Activated naive CD4-positive, alpha-beta T cell treated with anti-CD3 and anti-CD28 coated beads, Interleukin-2, amount 50 U/mL, for 72 hours (primary cell): ENCODE measurements around the gene SLC1A2. TPM values are rescaled to one million over a fixed set of nuclear protein-coding genes. Genes with fewer than 3 reads are reported as not detected.

Experiments
- ATAC-seq, 2 donors: fragments of 150-1000 bp; cut with Tn5 transposase; 2 replicates each; pipeline ENCODE4 v1.10.0; 2021; ENCODE audit warnings: mild to moderate bottlenecking in 2 of 2, moderate library complexity in 2 of 2
- DNase-seq, 2 donors: peaks; one replicate each; pipeline ENCODE4 v3.0.0; 2021 to 2022; ENCODE audit warnings: low spot score in 2 of 2
- H3K27ac Mint-ChIP-seq, 2 donors: one replicate each; pipeline ENCODE4 v1.8.0; 2022; ENCODE audit warnings: mild to moderate bottlenecking in 2 of 2, mixed read lengths in 2 of 2
- H3K36me3 Mint-ChIP-seq, 2 donors: one replicate each; pipeline ENCODE4 v1.8.0; 2022; ENCODE audit warnings: mixed read lengths in 2 of 2
- H3K9me3 Mint-ChIP-seq, 2 donors: one replicate each; pipeline ENCODE4 v1.8.0; 2022; ENCODE audit warnings: mixed read lengths in 2 of 2
- total RNA-seq, 2 donors: library from RNA; stranded (reverse); gene quantifications; one replicate each; pipeline ENCODE4 v1.2.3, GENCODE V29; 2022

The SLC1A2 gene
- total RNA-seq, 2 donors from 2014 or later: 0.14 TPM; not detected in 1

DNA sequence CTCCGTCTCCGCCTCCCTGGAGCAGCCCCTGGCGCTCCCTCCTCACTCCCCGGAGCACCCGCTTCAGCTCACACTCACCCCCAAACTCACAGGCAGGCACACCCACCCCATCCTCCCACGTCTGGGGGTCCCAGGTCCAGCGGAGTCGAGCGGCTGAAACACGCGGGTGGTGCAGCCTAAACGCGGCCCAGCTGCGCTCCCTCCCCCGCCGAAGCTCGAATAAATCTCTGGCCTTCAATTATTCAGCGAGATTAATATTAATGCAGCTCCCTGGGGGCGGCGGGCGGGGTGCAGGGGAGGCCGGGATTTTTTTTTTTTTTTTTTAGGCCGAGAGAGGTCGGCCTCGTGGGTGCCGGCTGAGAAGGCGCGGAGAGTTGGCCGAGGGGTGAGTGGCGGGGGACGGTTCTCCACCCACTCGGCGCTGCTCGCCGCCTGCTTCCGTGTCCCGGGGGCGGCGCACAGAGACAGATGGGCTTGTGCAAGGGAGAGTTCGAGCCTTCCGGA is 524 bp upstream of the SLC1A2 start:
- DNase-seq (no peak), ATAC-seq (no peak)
- H3K27ac Mint-ChIP-seq: no peak overlapping the region
- no peaks in the 10 kb centered on the region for H3K9me3 Mint-ChIP-seq
- H3K36me3 Mint-ChIP-seq: peaks cover 4 to 6% of the 10 kb centered on the region in 2 donors

DNA sequence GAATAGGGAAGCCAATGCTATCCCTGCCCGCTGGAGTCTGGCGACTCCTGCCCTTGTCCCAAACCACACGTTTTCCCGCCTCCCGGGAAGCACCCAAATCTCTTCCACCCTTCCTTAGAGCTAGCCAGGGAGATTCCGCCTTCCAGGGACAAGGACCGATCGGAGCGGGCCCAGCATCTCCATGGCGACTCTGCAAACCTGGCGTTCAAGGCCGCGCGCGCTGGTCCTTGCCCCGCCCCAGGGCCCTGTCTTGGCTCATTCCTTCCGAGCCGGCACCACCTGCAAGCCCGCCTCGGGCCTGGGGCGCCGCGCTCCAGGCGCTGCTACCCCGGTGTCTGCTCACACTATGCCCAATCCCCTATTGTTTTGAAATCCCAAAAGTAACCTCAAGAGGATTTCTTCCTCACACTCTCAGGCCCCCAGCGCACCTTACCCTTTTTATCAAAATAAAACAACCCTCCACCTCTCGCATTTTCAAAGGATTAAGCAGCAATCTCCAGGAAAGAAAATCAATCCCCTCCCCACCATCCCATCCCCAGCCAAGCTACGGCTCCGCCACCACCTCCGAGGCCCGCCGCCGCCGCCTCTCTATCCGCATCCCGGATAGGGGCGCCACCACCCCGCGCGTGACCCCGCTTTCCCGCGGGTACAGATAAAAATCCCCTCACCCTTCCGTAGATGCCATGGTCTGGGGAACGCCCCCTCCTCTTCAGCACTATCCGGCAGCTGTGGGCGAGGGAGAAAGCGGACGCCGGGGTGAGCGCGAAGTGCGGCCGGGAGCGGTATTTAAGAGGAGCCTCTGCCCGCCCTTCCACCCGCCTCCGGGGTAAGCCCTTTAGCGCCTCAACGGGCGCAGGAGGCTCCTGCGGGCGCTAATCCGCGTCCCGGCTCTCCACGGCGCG is 825 bp downstream of the SLC1A2 start:
- Mint-ChIP-seq H3K27ac (no peak overlapping the region), H3K36me3 (peaks cover 4 to 6% of the 10 kb centered on the region in 2 donors), H3K9me3 (no peaks in the 10 kb centered on the region)
- ATAC-seq (peak; percentile 14 to 72), DNase-seq (peak in 1 of 2 donors; percentile 26)

DNA sequence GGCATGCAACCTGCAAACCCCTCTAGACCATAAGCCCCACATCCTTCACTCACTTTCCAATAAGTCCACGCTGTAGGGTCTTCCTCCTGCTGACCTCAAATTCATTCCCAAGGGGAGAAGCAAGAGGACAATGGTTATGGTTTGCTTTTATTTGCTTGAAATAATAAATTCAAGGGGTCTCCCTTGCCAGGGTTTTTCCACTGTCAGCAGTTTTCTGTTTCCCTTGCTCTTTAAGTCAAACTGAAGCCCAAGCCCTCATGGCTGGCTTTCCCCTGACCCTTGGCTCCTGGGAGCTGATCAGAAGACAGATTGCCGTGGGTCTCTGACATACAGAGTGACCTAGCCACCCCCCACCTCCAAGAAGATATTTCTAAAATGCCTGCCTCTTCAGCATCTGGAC is 3.9 kb downstream of the SLC1A2 start:
- DNase-seq (no peak), ATAC-seq (no peak)
- Mint-ChIP-seq H3K36me3 (peaks cover 0 to 4% of the 10 kb centered on the region in 2 donors), H3K9me3 (no peaks in the 10 kb centered on the region), H3K27ac (no peak overlapping the region)

DNA sequence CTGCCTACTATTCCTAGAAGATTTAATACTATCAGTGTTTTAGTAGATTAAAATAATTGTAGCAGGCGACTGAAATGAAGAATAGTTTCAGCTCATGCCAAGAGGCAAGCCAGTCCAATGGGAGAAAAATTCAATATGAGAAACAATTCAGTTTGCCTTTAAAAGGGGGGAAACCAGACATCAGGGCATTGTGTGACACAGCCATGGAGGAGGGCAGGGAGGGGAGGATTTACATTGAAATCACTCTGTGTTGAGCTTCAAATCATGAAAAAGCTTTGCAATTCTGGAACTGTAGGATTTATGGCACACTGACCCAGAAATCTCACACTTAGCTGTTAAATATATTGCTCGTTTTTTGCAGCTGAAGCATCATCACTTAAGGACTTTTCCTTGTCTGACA is 4.6 kb downstream of the SLC1A2 start:
- H3K36me3 Mint-ChIP-seq: peaks cover 0 to 4% of the 10 kb centered on the region in 2 donors
- ATAC-seq: no peak
- no peaks in the 10 kb centered on the region for H3K9me3 Mint-ChIP-seq
- DNase-seq: no peak
- H3K27ac Mint-ChIP-seq: no peak overlapping the region

DNA sequence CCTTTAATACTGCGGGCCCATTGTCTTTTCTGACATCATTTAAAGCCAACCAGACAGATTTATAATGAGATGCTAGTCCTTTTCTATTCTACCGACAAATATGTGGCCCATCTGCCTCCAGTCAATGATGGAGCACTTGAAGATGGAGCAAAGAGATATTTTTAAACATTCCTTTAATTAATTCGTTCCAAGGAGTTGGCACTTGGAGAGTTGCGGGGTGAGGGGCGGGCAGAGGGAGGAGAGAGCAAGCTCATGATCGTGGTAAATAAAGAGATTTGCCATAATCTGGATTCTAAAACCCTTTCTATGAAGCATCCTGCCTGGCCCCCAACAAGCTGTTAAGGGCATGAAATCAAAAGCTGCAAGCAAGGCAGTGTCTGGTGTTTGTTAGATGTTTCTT is 5.0 kb downstream of the SLC1A2 start:
- Mint-ChIP-seq H3K36me3 (peaks cover 0 to 4% of the 10 kb centered on the region in 2 donors), H3K27ac (no peak overlapping the region), H3K9me3 (no peaks in the 10 kb centered on the region)
- DNase-seq (no peak), ATAC-seq (no peak)

DNA sequence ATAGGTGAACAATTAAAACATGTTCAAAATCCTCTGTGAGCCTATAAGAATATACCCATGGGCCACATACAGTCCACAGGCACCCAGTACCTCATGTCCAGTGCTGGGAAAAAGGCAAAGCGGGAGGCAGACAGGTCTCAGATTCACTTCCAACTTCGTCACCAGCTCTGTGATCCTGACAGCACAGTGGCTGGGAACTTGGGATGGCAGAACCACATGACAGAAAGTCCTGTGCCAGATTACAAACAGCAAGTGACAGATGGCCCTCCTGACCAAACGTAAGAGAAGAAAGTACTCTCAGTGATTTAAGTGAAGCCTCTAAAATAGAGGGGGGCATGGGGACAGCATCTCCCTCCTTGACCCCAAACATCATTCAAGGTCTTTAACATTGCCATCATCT is 5.8 kb downstream of the SLC1A2 start:
- DNase-seq (no peak), ATAC-seq (no peak)
- peaks cover 0 to 4% of the 10 kb centered on the region in 2 donors for H3K36me3 Mint-ChIP-seq
- H3K27ac Mint-ChIP-seq: no peak overlapping the region
- no peaks in the 10 kb centered on the region for H3K9me3 Mint-ChIP-seq

DNA sequence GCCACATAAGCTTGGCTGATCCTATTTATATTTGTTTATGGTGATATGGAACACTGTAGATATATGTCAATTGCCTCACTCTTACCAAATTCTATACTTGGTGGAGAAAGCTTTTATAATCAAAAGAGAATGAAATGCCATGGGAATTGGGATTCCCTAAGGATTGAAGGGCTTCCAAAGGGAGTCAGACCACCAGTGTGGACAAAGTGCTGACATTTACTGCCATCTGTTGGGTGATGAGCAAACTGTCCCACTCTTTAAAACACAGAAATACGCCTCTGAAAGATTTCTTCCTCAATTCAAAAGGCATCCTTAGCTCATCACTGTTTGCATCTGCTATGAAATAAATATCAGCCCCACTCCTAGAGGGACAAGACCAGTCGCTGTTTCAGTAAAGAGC is 7.1 kb downstream of the SLC1A2 start:
- Mint-ChIP-seq H3K9me3 (no peaks in the 10 kb centered on the region), H3K27ac (no peak overlapping the region), H3K36me3 (no peaks in the 10 kb centered on the region)
- ATAC-seq (no peak), DNase-seq (no peak)

DNA sequence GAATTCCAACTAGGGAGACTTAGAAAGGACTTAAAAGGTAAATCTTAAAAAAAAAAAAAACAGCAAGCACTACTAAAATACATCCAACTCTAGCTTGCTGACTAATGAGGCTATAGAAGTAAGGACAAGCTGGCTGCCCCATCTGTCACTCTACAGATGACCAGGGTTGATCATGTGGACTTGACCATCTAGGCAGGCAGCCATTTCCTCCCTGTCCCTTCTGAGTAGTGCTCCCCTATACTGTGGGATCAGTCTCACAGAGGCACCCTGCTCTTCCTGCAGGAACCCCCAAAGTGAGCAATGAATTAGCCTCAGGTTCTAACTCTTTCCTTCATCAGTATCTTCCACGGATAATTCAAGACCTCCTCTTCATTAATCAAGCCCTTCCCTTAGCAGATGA is 12.3 kb downstream of the SLC1A2 start:
- no peak overlapping the region for H3K27ac Mint-ChIP-seq
- ATAC-seq (no peak), DNase-seq (no peak)
- H3K36me3 Mint-ChIP-seq: no peaks in the 10 kb centered on the region
- H3K9me3 Mint-ChIP-seq: no peaks in the 10 kb centered on the region

DNA sequence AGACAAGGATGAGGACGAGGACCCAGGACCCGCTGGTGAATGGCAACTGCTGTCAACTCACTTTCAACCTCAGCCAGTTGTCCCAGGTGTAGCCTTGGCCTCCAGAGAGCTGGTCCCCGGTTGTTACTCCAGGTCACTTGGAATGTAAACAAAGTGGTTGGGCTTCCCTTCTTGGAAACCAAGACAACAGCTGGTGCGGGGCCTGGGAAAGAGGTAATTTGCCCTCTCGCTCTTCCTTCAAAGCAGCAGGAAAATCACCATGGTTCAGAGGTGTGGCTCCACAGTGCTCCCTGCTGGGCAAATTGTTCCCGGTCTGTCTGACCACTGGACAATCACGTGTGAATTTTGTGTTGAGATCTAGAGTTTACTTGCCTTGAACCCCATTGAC is 15.0 kb downstream of the SLC1A2 start:
- DNase-seq: no peak
- H3K27ac Mint-ChIP-seq: no peak overlapping the region
- no peaks in the 10 kb centered on the region for H3K9me3 Mint-ChIP-seq
- no peak for ATAC-seq
- no peaks in the 10 kb centered on the region for H3K36me3 Mint-ChIP-seq

DNA sequence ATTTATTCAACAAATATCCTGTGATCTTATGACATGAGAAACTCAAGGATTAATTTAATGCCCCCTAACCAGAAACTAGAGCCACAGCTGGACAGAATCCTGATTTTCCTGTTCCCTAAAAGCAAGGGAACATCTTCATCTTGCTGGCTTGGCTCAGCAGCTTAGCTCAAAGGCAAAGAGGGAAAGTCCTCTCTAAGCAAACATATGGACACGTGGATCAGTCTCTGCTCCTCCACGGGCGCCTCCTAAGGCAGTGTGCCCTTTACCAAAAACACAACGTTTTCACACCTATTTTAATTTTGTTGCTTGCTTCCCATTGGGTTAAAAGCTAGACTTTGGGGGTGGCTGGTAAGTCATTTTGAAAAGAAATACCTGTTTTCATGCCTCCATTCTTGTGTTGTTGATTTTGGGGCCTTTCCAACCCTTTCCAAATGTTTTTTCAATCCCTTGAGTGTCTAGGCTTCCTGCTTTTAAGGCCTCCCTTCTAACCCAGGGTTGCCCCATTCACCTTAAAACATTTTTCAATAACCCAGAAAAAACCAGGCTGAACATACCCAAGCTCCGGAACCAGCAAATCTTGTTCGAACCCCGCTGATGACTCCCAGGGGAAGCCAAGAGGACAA is 15.5 kb downstream of the SLC1A2 start:
- Mint-ChIP-seq H3K9me3 (no peaks in the 10 kb centered on the region), H3K36me3 (no peaks in the 10 kb centered on the region), H3K27ac (no peak overlapping the region)
- no peak for DNase-seq
- ATAC-seq: no peak

DNA sequence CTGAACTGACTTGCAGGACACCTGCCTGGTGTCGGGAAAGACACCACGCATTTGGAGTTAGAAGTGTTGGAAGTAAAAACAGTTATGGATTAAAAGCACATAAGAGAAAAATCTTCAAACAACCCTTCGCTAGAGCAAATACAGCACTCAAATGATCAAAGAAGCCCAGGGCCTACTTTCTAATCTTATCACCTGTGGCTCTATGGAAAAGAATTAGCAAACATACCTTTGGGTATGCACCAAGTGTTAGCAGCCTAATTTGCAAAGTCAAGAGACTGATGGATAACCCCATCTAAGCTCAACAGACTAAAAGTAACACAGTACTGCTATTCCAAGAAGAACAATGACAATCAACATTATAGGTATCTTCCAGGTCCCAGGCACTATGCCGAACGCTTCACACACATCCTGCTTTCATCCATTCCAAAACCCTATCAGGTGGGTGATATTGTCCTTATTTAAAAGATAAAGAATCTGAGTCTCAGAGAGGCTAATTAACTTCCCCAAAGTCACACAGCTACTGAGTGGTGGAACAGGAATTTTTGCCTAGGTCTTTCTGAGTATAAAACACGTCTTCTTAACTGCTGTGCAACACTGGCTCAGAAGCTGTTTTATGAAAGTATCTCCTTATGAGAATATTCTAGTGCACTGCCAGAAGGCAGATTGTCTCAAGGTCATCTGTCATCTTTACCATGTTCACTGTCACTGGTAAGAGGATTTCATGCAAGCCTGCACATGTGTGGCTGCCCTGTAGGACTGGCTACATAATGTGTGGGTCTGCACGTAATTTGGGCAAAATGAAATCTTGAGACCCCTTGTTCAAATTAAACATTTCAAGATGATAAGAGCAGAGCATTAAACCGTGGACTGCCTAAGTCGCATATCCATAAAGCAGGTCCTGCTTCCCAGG is 16.4 kb downstream of the SLC1A2 start:
- no peak for DNase-seq
- Mint-ChIP-seq H3K36me3 (no peaks in the 10 kb centered on the region), H3K27ac (no peak overlapping the region), H3K9me3 (no peaks in the 10 kb centered on the region)
- no peak for ATAC-seq

DNA sequence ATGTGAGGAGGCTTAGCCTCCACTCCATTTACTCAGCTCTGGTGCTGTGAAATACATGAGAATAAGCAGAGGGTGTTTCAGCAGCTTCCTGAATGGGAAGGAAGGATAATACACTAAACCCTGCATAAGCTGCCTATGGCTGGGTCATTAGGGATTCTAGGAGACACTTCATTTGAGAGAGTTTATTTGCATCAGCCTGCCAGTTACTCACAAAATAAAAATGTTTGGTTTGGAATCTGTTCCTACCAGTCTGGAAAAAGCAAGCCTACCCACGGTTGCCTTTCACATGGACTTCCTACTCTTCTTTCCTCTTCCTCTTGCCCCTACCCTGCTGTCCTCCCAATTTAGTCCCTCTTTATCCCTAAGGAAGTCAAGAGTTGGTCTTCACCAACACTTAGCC is 20.5 kb downstream of the SLC1A2 start:
- H3K27ac Mint-ChIP-seq: no peak overlapping the region
- DNase-seq (no peak), ATAC-seq (no peak)
- no peaks in the 10 kb centered on the region for H3K36me3 Mint-ChIP-seq
- no peaks in the 10 kb centered on the region for H3K9me3 Mint-ChIP-seq

DNA sequence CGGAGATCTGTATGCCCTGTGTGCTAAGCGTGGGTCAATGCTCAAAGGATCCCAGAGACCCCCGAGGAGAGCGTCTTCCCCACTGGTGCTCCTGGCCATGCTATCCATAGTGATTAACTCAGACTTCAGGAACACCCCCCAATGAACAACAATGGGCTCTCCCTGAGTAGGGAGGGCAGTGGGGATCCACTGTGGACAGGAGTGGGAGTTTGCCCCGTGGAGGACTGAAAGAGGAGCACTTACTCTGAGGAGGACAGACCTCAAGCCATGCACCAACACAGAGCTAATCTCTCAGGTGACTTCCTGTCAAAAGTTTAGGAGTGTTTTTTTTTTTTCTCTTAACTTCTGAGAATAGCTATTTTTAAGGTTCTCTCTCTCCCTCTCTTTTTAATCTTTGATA is 24.4 kb downstream of the SLC1A2 start:
- ATAC-seq (no peak), DNase-seq (no peak)
- no peaks in the 10 kb centered on the region for H3K9me3 Mint-ChIP-seq
- no peaks in the 10 kb centered on the region for H3K36me3 Mint-ChIP-seq
- no peak overlapping the region for H3K27ac Mint-ChIP-seq

DNA sequence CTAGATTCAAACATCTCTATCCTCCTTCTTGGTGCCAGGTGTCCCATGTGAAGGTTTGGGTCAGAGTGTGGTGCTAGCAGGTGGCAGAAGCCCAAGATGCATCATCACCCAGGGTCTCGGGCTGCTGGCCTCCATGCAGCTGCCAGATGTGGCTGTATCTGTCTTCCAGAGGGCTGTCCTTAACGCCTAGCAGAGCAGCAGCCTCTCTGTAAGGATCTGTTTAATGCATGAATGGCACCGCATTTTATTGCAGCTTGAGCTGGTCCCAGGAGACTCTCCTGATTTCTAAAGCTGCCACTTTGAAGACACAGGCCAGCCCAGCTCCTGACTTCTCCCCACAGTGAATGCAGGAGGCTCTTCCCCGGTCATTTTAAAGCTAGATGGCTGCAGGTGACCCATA is 26.3 kb downstream of the SLC1A2 start:
- no peak overlapping the region for H3K27ac Mint-ChIP-seq
- no peaks in the 10 kb centered on the region for H3K9me3 Mint-ChIP-seq
- ATAC-seq: no peak
- DNase-seq: no peak
- no peaks in the 10 kb centered on the region for H3K36me3 Mint-ChIP-seq

DNA sequence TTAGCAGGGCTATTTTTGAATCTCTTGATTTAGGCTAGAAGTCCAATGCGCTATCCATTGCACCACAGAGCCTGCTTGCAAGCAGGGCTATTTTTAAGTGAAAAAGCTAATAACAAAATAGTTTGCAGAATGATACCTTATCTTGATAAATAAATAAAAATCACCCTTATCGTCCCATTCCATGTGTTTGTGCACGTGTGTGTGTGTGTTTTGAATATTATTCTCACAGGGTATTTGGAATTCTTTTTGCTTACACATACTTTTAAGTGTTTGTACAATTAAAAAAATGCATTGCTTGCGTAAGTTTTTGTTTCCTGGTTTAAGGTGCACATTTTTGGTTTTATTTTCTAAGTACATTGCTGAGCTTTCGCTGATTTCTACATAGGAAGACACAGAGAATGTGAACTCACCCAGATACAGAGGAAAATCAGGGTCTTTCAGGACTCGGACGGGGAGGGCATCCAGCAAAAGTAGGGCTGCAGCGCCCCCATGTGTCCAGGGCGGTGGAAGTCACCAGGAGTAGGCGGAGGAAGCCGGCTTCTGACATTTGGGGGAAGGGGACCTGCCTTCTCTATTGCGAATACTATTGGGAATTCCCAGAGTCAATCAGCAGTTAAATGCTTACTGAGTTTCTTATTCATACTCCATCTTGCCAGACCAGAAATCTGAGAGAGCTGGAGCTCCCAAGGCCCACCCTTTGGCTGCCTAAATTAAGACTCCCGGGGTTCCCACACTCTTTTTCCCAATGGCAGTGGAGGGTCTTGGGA is 27.3 kb downstream of the SLC1A2 start:
- ATAC-seq (peak; percentile 54 to 78), DNase-seq (peak; percentile 71 to 94)
- Mint-ChIP-seq H3K36me3 (no peaks in the 10 kb centered on the region), H3K9me3 (no peaks in the 10 kb centered on the region), H3K27ac (no peak overlapping the region)
